CD4-positive, alpha-beta T cell treated with Interleukin-15 for 1 hour (primary cell): ENCODE results near the gene RAP1GAP2.
A peak's percentile ranks its signal among the peaks of the same experiment; 100 is the strongest.
"Not testable (repeated sequence)": the region's sequence is repeated elsewhere in the genome, so short reads cannot be mapped to it uniquely, and the experiment has no call there.

Source experiments
- DNase-seq: peaks from one replicate; pipeline ENCODE4 v3.0.0-alpha.2; 2020

The RAP1GAP2 gene

DNA sequence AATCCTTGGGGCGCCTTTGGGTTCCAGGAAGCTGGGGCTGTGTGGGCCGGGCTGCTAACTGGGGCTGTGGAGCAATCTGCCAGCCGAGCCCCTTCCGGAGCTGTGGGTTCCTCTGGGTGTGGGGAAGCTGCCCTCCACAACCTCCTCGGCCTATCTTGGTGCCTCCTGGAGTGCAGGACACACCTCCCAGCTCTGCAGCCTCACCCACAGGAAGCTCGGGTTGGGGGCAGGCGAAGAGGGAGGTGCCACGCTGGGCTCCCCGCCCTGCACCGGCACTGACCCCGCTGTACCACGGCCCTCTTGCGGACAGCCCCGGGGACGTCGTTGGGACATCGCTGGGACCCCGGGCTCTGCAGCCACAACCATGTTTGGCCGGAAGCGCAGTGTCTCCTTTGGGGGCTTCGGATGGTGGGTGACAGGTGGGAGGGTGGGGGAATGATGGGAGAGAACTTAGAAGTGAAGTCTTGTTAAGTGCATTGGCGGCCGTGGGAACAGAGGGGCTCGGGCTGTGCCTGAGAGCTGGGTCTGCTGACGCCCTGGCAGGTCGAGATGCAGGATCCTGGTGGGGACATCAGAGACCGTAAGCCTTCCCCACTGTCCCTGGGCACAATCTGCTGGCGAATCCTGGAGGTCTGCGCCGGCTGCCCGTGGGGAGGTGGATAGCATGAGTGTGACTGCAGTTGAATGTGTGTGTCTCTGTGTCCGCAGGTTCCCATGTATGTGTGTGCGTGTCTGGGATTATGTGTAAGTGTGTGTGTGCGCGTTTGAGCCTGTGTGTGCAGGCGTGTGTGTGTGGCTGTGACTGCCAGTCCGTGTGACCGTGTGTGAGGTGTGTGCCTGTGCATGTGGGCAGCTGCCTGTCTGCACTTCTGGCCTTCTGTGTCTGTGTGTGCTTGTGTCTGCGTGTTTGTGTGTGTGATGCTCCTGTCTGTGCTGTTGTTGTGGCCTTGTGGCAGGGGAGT is at the start of gene RAP1GAP2:
TSS of gene RAP1GAP2 (plus strand) at position 275 of the 962 bp plus-strand sequence. CDS start at position 365, 90 bp downstream.
- DNase-seq = peak; percentile 85

- DNase-seq = no peak
These were observed 47.0 kb upstream of the RAP1GAP2 start, which contains the start of gene CCDC92B for GRCh38 chr17:2749058-2749783. Gene CCDC92B, minus strand, starts transcription at chr17:2749652. Its CDS starts 14,507 bp downstream, at chr17:2735145.

DNA sequence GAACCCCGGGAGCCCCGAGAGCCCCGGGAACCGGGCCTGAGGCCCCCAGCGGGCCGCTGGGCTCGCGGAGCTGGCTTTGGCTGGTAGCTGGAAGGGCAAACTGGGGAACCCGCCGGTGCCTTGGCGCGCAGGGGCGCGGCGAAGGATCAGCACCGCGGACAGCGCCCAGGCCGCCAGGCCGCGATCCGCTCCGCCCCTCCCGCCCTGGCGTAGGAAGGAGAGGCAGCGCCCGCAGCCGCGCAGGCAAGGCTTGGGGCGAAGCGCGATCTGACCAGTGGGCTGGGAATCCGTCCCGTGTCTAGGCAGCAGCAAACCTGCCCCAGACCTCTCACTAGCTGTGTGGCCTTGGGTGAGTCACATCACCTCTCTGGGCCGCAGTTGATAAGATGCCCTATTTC is 46.5 kb upstream of the RAP1GAP2 start:
- DNase-seq = peak; percentile 67

GRCh38 chr17:2750721-2751120 is 45.5 kb upstream of the RAP1GAP2 start:
- no peak for DNase-seq

DNA sequence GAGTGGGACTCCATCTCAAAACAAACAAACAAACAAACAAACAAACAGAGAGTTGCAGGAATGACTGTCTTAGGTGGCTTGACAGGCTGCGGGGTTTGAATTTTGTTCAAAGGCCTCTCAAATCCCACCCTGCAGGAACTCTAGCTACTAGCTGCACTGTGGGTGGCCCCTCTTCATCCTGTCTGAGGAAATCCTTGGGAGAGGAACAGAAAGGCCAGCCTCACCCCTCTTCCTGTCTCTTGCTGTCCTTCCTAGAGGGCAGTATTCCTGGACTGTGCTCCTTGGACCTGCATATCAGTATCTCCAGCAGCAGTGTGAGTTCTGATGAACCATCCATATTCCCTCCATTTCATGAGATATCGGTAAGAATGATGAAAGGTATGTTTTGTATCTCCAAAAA is 44.7 kb upstream of the RAP1GAP2 start:
- DNase-seq = no peak

DNA sequence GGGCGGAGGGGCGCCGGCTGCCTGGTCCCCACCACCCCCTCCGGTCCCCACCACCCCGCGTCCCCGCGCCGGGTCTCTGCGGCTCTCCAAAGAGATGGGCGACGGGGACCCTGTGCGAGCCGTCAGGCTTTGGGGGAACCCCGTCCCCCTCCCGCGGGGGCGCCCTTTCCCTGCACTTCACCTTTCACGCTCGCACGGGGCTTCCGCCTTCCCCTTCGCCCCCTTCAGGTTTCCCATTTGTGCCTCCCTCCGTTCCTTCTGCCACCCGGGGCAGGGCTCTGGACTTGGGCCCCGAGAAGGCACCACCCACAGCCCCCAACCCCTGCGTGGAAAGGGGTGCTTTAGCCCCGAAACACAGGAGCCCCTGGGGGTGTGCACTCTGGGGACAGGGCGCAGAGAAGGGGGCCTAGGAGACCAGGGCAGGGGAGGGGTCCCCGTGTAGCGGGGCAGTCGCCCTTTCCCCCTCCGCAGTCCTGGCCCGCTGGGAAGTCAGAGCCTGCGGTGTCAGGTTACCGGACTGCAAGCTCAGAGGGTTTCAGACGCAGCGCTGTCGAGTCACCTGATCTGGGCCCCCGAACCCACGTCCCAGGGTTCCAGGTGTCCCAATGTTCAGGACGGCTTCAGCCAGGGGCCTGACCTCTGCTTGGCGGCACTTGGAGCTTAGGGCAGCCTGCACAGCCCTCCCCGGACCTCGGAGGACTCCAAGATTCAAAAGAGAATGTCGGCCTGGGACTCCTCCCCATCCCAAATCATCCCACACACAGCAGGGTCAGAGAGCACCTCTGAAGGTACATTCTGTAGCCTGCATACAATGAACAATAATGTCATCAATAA is 40.1 kb upstream of the RAP1GAP2 start:
- no peak for DNase-seq

DNA sequence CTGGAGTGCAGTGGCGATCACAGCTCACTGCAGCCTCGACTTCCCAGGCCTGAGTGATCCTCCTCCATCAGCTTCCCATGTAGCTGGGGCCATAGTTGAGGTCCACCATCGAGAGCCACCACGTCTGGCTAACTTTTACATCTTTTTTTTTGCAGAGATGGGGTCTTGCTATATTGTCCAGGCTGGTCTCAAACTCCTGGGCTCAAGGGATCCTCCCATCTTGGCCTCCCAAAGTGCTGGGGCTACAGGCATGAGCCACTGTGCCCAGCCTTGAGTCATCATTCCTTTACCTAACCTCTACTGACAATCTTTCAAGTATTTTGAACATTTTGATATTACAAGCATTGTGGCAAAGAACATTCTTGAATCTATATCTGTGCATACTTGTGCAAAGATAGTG is 37.4 kb upstream of the RAP1GAP2 start:
- DNase-seq = no peak

- DNase-seq = no peak
These were observed 26.1 kb upstream of the RAP1GAP2 start for GRCh38 chr17:2770129-2770528.

GRCh38 chr17:2775206-2775605 is 21.0 kb upstream of the RAP1GAP2 start:
- DNase-seq = no peak

- no peak for DNase-seq
These were observed 19.5 kb upstream of the RAP1GAP2 start for GRCh38 chr17:2776589-2777241.

DNA sequence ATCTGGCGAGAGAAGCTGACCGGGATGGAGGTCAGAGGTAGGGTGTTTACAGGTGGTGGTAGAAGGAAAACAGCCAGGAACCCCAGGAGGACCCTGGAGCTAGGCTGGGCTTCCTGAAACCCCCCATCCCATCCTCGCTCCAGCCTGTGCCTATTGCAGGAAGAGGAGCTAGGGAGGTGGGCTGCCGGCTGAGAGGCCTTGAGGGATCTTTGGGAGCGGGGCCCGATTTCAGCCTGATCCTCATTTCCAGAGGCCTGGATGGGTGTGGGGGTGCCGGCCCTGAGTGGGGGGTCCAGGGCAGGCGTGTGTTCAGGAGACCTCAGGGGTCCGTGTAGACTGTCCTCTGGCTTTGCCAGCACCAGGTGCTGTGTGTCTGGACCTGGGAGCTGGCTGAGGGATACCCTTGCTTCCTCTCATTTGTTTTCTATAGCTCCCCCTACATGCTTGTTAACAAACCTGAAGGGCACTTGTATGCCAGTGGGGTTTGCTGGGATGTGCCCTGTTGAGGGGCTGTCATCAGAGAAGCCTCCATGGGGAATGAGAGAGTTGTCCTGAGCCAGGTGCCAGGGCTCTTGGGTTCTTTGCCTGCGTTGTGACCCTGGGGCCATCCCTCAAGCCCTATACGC is 18.9 kb upstream of the RAP1GAP2 start:
- DNase-seq = no peak

- no peak for DNase-seq
These were observed 17.7 kb upstream of the RAP1GAP2 start for GRCh38 chr17:2778489-2778888.

GRCh38 chr17:2779545-2779944 is 16.7 kb upstream of the RAP1GAP2 start:
- DNase-seq = no peak

DNA sequence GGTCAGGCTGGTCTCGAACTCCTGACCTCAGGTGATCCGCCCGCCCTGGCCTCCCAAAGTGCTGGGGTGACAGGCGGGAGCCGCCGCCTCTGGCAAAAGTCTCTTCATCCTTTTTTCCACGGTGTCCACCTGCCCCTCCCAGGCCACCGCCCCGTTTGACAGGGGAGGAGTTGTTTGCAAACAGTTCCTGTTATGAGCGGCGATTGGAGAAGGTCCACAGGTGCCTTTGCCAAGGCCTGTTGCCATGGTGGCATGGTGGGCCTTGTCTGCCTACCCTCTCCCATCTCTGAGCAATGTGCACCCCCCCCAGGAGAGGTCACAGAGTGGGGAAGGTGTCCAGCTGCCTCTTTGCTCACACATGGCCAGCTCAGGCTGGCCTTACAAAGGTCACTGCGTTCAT is 16.0 kb upstream of the RAP1GAP2 start:
- DNase-seq = no peak

- DNase-seq = no peak
These were observed 15.2 kb upstream of the RAP1GAP2 start for GRCh38 chr17:2780931-2781454.

DNA sequence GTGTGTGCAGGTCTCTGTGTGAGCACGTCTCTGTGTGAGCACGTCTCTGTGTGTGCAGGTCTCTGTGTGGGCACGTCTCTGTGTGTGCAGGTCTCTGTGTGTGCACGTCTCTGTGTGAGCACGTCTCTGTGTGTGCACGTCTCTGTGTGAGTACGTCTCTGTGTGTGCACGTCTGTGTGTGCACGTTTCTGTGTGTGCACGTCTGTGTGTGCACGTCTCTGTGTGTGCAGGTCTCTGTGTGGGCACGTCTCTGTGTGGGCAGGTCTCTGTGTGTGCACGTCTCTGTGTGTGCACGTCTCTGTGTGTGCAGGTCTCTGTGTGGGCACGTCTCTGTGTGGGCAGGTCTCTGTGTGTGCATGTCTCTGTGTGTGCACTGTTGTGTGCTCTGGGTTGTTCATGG is 14.6 kb upstream of the RAP1GAP2 start:
- not testable (repeated sequence) for DNase-seq

- DNase-seq = no peak
These were observed 14.2 kb upstream of the RAP1GAP2 start for GRCh38 chr17:2782055-2782454.

DNA sequence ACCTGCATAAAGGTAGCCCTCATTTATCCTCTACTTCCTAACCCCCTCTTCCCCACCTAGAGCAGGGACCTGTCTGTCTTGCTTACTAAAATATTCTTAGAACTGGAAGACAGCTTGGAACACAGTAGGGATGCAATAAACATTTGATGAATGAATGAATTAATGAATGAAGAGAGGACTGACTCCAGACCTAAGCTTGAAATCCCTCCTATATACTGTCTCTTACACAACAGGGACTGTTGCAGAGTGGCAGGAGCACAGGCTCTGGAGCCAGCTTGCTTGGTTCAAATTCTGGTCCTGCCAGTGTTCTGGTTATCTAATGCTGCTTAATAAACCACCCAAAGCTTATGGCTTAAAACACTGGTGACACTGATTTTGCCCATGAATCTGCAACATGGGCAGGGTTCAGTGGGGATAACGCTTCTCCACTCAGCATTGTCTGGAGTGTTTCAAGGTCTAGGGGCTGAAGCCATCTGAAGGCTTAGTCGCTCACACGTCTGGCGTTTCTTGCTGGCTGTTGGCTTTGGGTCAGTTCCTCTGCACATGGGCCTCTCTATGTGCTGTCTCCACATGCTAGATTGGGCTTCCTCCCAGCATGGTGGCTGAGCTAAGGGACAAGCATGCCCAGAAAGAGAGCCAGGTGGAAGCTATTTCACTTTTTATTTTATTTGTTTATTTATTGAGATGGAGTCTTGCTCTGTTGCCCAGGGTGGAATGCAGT is 12.8 kb upstream of the RAP1GAP2 start:
- no peak for DNase-seq

DNA sequence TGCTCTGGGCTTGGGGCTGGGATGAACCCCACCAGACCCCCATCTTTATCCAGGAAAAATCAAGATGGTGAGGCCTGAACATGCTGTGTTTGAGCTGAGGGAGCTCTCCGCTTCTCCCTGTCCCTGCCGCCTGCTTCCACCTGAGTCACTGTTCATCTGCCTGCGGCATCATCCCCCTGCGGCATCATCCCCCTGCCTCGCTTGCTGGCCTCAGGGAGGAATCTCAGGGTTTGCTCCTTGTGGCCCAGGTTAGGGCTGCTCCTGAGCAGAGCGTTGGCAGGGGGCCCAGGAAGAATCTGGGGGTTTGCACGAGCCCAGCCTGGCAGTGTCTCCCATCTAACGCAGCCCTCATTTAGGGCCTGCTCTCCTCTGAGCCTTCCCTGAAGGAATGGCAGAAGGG is 11.4 kb upstream of the RAP1GAP2 start:
- no peak for DNase-seq

DNA sequence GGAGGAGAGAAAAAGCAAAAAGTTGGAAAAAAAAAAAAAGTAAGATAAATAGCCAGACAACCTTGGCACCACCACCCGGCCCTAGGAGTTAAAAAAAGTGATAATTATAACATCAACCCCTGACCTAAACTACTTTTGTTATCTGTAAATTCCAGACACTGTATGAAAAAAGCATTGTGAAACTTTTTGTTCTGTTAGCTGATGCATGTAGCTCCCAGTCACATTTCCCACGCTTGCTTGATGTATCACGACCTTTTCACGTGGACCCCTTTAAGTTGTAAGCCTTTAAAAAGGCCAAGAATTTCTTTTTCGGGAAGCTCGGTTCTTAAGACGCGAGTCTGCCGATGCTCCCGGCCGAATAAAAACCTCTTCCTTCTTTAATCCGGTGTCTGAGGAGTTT is 10.9 kb upstream of the RAP1GAP2 start:
- DNase-seq = not testable (repeated sequence)
